K562 (cell line): ENCODE measurements around the gene KDM2A. TPM values are rescaled to one million over a fixed set of nuclear protein-coding genes. Genes with fewer than 3 reads are reported as not detected.
A peak's percentile ranks its signal among the peaks of the same experiment; 100 is the strongest.

ENCODE experiments used
- ARNT ChIP-seq, 2 experiments: fragments of 450-650 bp; IDR thresholded peaks; 2 replicates each; pipeline ENCODE4 v1.6.1; 2016; ENCODE audit warnings: mild to moderate bottlenecking in 1 of 2
- GTF2E2 ChIP-seq: fragments of 200-800 bp; sonication (Bioruptor generic); IDR thresholded peaks from 2 replicates; pipeline ENCODE4 v1.6.1; 2016; ENCODE audit warnings: missing genetic modification characterization, missing compliant biosample characterization
- MAX ChIP-seq: sonication (generic); formaldehyde crosslinking; IDR thresholded peaks from 2 replicates; pipeline ENCODE4 v1.9.0; 2022; ENCODE audit warnings: mild to moderate bottlenecking, missing genetic modification reagents
- MEF2A ChIP-seq: IDR thresholded peaks from 2 replicates; pipeline ENCODE4 v1.6.1; 2011; ENCODE audit warnings: low read depth, mild to moderate bottlenecking, low read length, moderate library complexity; ENCODE audit not compliant: control insufficient read depth
- MTA3 ChIP-seq: fragments of 450-650 bp; formaldehyde crosslinking; IDR thresholded peaks from 2 replicates; pipeline ENCODE4 v1.6.1; 2017; ENCODE audit warnings: mild to moderate bottlenecking, borderline replicate concordance
- NELFE ChIP-seq: IDR thresholded peaks from 2 replicates; pipeline ENCODE4 v1.6.1; 2011; ENCODE audit warnings: mild to moderate bottlenecking; ENCODE audit not compliant: insufficient read depth, insufficient read length
- POU5F1 ChIP-seq: fragments of 150-350 bp; IDR thresholded peaks from 2 replicates; pipeline ENCODE4 v1.6.1; 2014; ENCODE audit warnings: borderline replicate concordance, low read length, low read depth, mild to moderate bottlenecking; ENCODE audit not compliant: partially characterized antibody
- PTRF ChIP-seq: fragments of 450-650 bp; IDR thresholded peaks from 2 replicates; pipeline ENCODE4 v1.6.1; 2016; ENCODE audit warnings: mild to moderate bottlenecking, missing genetic modification characterization, missing compliant biosample characterization
- PURB ChIP-seq: sonication (generic); formaldehyde crosslinking; IDR thresholded peaks from 2 replicates; pipeline ENCODE4 v1.9.0; 2021; ENCODE audit warnings: low read depth, mild to moderate bottlenecking, missing genetic modification reagents
- RUNX1 ChIP-seq: sonication (generic); IDR thresholded peaks from 2 replicates; pipeline ENCODE4 v1.6.1; 2016; ENCODE audit warnings: antibody characterized with exemption, low read depth
- SRSF7 ChIP-seq: fragments of 200-400 bp; formaldehyde crosslinking; optimal IDR thresholded peaks from 2 replicates; pipeline ENCODE3; 2017; ENCODE audit warnings: mild to moderate bottlenecking, low read depth, low read length
- TAF7 ChIP-seq: fragments of 450-650 bp; IDR thresholded peaks from 2 replicates; pipeline ENCODE4 v1.6.1; 2016; ENCODE audit warnings: missing genetic modification characterization, missing compliant biosample characterization
- TCF7 ChIP-seq: sonication (generic); IDR thresholded peaks from 2 replicates; pipeline ENCODE4 v1.6.1; 2016; ENCODE audit warnings: antibody characterized with exemption, borderline replicate concordance
- TSC22D4 ChIP-seq: fragments of 450-650 bp; IDR thresholded peaks from 2 replicates; pipeline ENCODE4 v1.6.1; 2016; ENCODE audit warnings: missing genetic modification characterization, missing biosample characterization, control low read depth
- ZBED1 ChIP-seq: IDR thresholded peaks from 2 replicates; pipeline ENCODE4 v1.6.1; 2014
- ZBTB1 ChIP-seq: sonication (generic); formaldehyde crosslinking; IDR thresholded peaks from 2 replicates; pipeline ENCODE4 v1.8.1; 2023; ENCODE audit warnings: missing genetic modification reagents, low read depth, mild to moderate bottlenecking, borderline replicate concordance
- ZBTB7A ChIP-seq: IDR thresholded peaks from 2 replicates; pipeline ENCODE4 v1.6.1; 2011; ENCODE audit warnings: low read depth, mild to moderate bottlenecking, low read length, moderate library complexity, borderline replicate concordance; ENCODE audit not compliant: control insufficient read depth
- ZNF184 ChIP-seq: sonication (generic); formaldehyde crosslinking; IDR thresholded peaks from 2 replicates; pipeline ENCODE4 v1.5.0; 2020; ENCODE audit warnings: missing genetic modification reagents
- ZNF311 ChIP-seq: fragments of 250-450 bp; sonication (Bioruptor Pico); IDR thresholded peaks from 2 replicates; pipeline ENCODE4 v1.4.0; 2020; ENCODE audit warnings: mild to moderate bottlenecking, moderate library complexity
- ZNF445 ChIP-seq: fragments of 250-450 bp; sonication (Bioruptor Pico); IDR thresholded peaks from 2 replicates; pipeline ENCODE4 v1.4.0; 2020; ENCODE audit warnings: low read depth, mild to moderate bottlenecking, moderate library complexity
- ZNF655 ChIP-seq: fragments of 250-450 bp; sonication (Bioruptor Pico); IDR thresholded peaks from 2 replicates; pipeline ENCODE4 v1.5.0; 2021
- ZNF780A ChIP-seq: fragments of 250-450 bp; sonication (Bioruptor Pico); IDR thresholded peaks from 2 replicates; pipeline ENCODE4 v1.5.0; 2021; ENCODE audit warnings: mild to moderate bottlenecking
- polyA plus RNA-seq, 8 experiments: library from polyadenylated mRNA; depleted of rRNA in 4 of 8; stranded (reverse) in 5 of 8; unstranded in 3 of 8; fragments of >200 nt; fragmentation: Nextera tagmentation in 2 of 8; fragmentation: Illumina TruSeq in 1 of 8; extraction: Ambion mirVana in 2 of 8; extraction: Trizol in 1 of 8; gene quantifications; 2 replicates each; pipeline versions ENCODE4 v1.2.1 to v1.2.3, GENCODE V29; 2011 to 2014; ENCODE audit warnings: inconsistent platforms in 1 of 8, missing spikeins in 1 of 8
- total RNA-seq, 7 experiments: library from RNA; depleted of rRNA in 6 of 7; stranded (reverse); fragments of >200 nt in 6 of 7; fragmentation: Illumina TruSeq in 2 of 7; extraction: Trizol in 2 of 7; gene quantifications; 2 replicates each; pipeline versions ENCODE4 v1.2.1 to v1.2.3, GENCODE V29; 2011 to 2021; ENCODE audit warnings: low replicate concordance in 1 of 7
- TF ChIP-seq, protein P1 (sequence below), 2 experiments: IDR thresholded peaks; 2 replicates each; pipeline ENCODE4 v1.6.1; 2012; ENCODE audit warnings: improper control_type of control experiment in 2 of 2, low read depth in 2 of 2, low read length in 2 of 2, borderline replicate concordance in 1 of 2
- TF ChIP-seq, protein P2 (sequence below): sonication (generic); formaldehyde crosslinking; IDR thresholded peaks from 2 replicates; pipeline ENCODE4 v1.8.1; 2023; ENCODE audit warnings: mild to moderate bottlenecking, missing genetic modification reagents, moderate library complexity

KDM2A gene
- total and polyA plus RNA-seq, 9 of the 15 experiments (the other 6 are each of a cell fraction or from before 2014, with no cell fraction given): 5.0 to 39.3 (median 21.3) TPM

- TF ChIP-seq, protein P1, sequence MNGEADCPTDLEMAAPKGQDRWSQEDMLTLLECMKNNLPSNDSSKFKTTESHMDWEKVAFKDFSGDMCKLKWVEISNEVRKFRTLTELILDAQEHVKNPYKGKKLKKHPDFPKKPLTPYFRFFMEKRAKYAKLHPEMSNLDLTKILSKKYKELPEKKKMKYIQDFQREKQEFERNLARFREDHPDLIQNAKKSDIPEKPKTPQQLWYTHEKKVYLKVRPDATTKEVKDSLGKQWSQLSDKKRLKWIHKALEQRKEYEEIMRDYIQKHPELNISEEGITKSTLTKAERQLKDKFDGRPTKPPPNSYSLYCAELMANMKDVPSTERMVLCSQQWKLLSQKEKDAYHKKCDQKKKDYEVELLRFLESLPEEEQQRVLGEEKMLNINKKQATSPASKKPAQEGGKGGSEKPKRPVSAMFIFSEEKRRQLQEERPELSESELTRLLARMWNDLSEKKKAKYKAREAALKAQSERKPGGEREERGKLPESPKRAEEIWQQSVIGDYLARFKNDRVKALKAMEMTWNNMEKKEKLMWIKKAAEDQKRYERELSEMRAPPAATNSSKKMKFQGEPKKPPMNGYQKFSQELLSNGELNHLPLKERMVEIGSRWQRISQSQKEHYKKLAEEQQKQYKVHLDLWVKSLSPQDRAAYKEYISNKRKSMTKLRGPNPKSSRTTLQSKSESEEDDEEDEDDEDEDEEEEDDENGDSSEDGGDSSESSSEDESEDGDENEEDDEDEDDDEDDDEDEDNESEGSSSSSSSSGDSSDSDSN (IDR thresholded peaks at IDR 0.05; ENCODE audit: borderline replicate concordance in 1 of 2, low read depth in 2 of 2, low read length in 2 of 2): peak in 1 of 2 experiments; percentile 36; a peak in 1 of 4 replicates
- TF ChIP-seq ZNF780A (CRISPR knock-in tag) (no peak), ZNF655 (CRISPR knock-in tag) (no peak), MTA3 (0 out of 2 replicates have a peak, but pooled peaks have one; percentile 43), ZNF445 (no peak), GTF2E2 (0 out of 2 replicates have a peak, but pooled peaks have one; percentile 1), PTRF (no peak), TAF7 (tag) (no peak), POU5F1 (no peak), ARNT (IDR thresholded peaks at IDR 0.05) (no peak), RUNX1 (no peak), MAX (CRISPR knock-in tag) (peak; percentile 89), NELFE (no peak), ZBTB7A (peak; percentile 94), TSC22D4 (no peak), ZBTB1 (CRISPR knock-in tag) (no peak), MEF2A (no peak), ZNF184 (no peak), SRSF7 (no peak), ZBED1 (no peak), ZNF311 (CRISPR knock-in tag) (no peak), TCF7 (no peak; the same call in 1 of the 2 replicates), PURB (CRISPR knock-in tag) (no peak)
- TF ChIP-seq, protein P2, sequence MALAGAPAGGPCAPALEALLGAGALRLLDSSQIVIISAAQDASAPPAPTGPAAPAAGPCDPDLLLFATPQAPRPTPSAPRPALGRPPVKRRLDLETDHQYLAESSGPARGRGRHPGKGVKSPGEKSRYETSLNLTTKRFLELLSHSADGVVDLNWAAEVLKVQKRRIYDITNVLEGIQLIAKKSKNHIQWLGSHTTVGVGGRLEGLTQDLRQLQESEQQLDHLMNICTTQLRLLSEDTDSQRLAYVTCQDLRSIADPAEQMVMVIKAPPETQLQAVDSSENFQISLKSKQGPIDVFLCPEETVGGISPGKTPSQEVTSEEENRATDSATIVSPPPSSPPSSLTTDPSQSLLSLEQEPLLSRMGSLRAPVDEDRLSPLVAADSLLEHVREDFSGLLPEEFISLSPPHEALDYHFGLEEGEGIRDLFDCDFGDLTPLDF (CRISPR knock-in tag): no peak
Measured at GRCh38 chr11:67276781-67277230, 157.7 kb downstream of the KDM2A start (continued).
